GM12864 (cell line): ENCODE results near the gene RND3.

ENCODE experiments used
- DNase-seq: peaks from one replicate; pipeline ENCODE4 v3.0.0-alpha.2; 2011; ENCODE audit warnings: low read depth
- H3K4me3 ChIP-seq: 2 replicates; pipeline ENCODE4 v1.5.1; 2011; ENCODE audit warnings: mild to moderate bottlenecking, low read depth, low read length, control low read depth
- CTCF ChIP-seq: IDR thresholded peaks from 2 replicates; pipeline ENCODE4 v1.5.1; 2011; ENCODE audit warnings: low read depth, mild to moderate bottlenecking, moderate library complexity, low read length, control low read depth, inconsistent platforms; ENCODE audit errors: missing control alignments

RND3 gene

GRCh38 chr2:150465703-150466569 lies 21.5 kb downstream of the RND3 start:
- no peak overlapping the region for H3K4me3 ChIP-seq
- TF ChIP-seq CTCF, result no peak
- DNase-seq, result no peak

GRCh38 chr2:150464986-150465385 lies 22.5 kb downstream of the RND3 start:
- no peak for TF ChIP-seq CTCF
- DNase-seq, result no peak
- H3K4me3 ChIP-seq, result no peak overlapping the region

GRCh38 chr2:150464270-150464669 lies 23.2 kb downstream of the RND3 start:
- no peak for DNase-seq
- H3K4me3 ChIP-seq, result no peak overlapping the region
- no peak for TF ChIP-seq CTCF

GRCh38 chr2:150462770-150463169 lies 24.7 kb downstream of the RND3 start:
- TF ChIP-seq CTCF, result no peak
- DNase-seq, result no peak
- H3K4me3 ChIP-seq, result no peak overlapping the region

GRCh38 chr2:150459281-150459680 lies 28.2 kb downstream of the RND3 start:
- DNase-seq, result no peak
- TF ChIP-seq CTCF, result no peak
- no peak overlapping the region for H3K4me3 ChIP-seq

GRCh38 chr2:150450765-150451164 lies 36.7 kb downstream of the RND3 start:
- no peak for TF ChIP-seq CTCF
- DNase-seq, result no peak
- H3K4me3 ChIP-seq, result no peak overlapping the region

GRCh38 chr2:150449856-150450255 lies 37.6 kb downstream of the RND3 start:
- DNase-seq, result no peak
- no peak overlapping the region for H3K4me3 ChIP-seq
- no peak for TF ChIP-seq CTCF
